Activated CD4-positive, alpha-beta T cell treated with anti-CD3 and anti-CD28 coated beads for 4 hours (primary cell): Measurements from ENCODE around the gene NUDT14.

Source experiments
- DNase-seq, 2 donors: peaks; one replicate each; pipeline ENCODE4 v3.0.0-alpha.2; 2020

The NUDT14 gene

DNA sequence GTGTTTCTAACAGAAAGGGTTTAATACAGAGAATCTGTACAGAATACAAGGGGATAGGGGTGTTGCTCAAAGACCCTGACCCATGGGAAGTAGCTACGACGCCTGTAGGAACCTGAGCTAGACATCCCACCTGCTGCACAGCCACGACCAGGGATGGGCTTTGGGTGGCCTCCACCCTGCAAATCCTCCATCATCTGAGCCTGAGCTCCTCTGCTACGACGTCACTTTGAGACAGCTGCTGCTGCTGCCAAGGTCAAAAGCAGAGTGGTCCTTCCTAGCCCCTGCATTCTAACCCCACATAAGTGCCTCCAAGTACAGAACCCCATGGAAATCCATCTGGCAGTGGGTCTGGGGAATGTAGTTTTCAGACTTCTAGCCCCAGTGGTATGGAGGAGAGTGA is 56.3 kb downstream of the NUDT14 start:
- DNase-seq: no peak

DNA sequence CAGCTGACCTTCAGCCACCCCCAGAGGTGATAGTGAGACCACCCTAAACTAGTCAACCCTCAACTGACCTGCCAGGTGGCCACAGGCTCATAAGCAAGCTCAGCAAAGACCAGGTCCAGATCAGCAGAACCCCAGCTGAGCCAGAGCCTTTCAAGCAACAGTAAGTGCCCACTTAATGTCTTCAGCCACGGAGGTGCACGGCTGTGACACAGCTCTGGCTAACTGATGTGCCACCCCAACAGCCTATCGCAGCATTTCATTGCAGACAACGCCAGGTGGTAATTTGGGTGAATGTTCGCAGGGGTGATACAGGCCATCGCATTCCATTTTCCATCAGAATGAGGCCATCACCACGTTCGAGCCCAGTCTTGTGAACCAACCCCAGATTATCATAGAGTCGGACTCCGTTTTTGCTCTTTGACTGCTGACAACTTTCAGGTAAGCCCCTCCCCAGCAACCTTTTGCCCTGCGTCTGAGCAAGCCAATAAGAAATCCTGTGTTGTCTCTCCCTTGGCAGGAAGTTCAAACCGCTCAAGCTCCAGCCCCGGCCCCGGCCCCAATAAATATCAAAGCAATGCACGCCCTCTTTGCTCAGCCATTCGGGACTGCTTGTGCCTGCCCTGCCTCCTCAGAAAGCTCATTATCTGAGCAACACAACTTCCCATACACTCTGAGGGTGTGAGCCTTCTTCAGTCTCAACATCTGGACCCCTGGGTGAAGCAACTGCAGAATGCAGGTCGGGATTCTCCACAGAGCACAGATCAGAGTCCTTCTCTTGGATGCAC is 56.9 kb downstream of the NUDT14 start:
- DNase-seq: no peak

DNA sequence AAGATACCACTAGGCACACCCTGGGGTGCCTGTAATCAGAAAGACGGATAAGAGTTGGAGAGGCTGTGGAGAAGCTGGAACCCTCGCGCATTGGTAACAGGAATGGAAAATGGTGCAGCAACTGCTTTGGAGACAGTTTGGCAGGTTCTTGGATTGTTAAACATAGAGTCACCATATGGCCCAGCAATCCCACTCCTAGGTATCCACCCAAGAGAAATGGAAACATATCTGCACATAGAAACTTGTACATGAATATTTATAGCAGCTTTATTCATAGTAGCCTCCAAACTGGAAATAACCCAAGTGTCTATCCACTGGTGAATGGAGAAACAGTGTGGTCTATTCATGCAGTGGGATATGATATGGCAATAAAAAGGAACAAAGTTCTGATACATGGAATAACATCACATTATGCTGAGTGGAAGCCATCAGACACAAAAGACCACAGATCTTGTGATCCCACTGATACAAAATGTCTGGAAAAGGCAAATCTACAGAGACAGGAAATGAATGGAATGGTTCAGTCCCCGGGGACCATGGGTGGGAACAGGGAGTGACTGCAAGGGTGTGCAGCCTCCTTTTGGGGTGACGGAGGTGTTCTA is 57.9 kb downstream of the NUDT14 start:
- no peak for DNase-seq
